HT-29 (cell line): ENCODE data around the gene TNNC2. TPM values are rescaled to one million over a fixed set of nuclear protein-coding genes. Genes with fewer than 3 reads are reported as not detected.
A peak's percentile ranks its signal among the peaks of the same experiment; 100 is the strongest.
"Not testable (repeated sequence)": the region's sequence is repeated elsewhere in the genome, so short reads cannot be mapped to it uniquely, and the experiment has no call there.

ENCODE experiments used
- DNase-seq: peaks from one replicate; pipeline ENCODE4 v3.0.0-alpha.2; 2015; ENCODE audit warnings: low spot score
- total RNA-seq: library from RNA; depleted of rRNA; stranded (reverse); fragments of >200 nt; shearing (Covaris generic); gene quantifications from 2 replicates; pipeline ENCODE4 v1.2.3, GENCODE V29; 2014; rRNA removed

TNNC2 gene
- 0.15 and 0.18 TPM in 2 replicates for total RNA-seq

- no peak for DNase-seq
Observed at GRCh38 chr20:45827030-45827652, at the start of gene TNNC2. Gene TNNC2 (minus strand): TSS chr20:45827312. CDS start chr20:45827248, 64 bp downstream.

- no peak for DNase-seq
Observed at GRCh38 chr20:45874576-45874975, 47.5 kb upstream of the TNNC2 start.

- not testable (repeated sequence) for DNase-seq
Observed at GRCh38 chr20:45874104-45874481, 47.0 kb upstream of the TNNC2 start.

GRCh38 chr20:45873409-45874103 is 46.4 kb upstream of the TNNC2 start:
- no peak for DNase-seq

- DNase-seq, result no peak
Observed at GRCh38 chr20:45872626-45873025, 45.5 kb upstream of the TNNC2 start.

GRCh38 chr20:45867819-45868176 is 40.7 kb upstream of the TNNC2 start:
- peak; percentile 20 for DNase-seq

DNA sequence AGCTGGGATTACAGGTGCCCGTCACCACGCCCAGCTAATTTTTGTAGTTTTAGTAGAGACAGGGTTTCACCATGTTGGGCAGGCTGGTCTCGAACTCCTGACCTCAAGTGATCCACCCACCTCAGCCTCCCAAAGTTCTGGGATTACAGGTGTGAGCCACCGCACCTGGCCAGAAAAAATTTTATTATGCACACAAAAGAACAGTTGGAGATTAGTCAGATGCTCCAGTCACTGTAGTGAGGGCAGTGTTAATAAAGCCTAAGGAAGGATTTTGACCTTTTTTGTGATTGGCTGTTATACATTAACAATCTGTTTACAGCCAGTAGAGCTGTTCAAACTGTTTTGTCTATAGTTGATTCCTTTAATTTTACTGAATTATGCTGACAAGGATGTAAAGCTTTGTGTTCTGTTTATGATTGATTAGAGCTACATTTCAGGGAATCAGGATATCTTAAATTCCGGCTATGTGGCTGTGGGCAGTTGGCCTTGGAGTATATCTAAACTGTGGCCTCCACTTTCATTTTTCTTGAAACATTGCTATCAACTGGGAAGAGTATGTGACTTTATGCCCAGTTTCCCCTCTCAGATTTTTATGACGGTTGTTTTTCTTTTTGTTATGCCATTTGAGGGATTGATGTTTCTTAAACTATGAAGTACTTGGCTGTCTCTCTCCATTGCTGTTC is 40.2 kb upstream of the TNNC2 start:
- DNase-seq, result no peak

DNA sequence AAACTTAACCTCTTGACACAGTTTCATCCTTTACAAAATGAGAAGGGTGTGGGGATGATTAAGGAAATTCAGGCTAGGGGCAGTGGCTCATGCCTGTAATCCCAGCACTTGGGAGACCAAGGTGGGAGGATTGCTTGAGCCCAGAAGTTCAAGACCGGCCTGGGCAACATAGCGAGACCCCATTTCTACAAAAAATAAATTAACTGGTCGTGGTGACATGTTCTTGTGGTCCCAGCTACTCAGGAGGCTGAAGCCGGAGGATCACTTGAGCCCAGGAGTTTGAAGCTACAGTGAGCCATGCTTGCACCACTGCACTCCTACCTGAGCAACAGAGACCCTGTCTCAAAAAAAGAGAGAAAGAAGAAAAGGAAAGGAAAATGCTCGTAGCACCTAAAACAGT is 39.3 kb upstream of the TNNC2 start:
- no peak for DNase-seq

DNA sequence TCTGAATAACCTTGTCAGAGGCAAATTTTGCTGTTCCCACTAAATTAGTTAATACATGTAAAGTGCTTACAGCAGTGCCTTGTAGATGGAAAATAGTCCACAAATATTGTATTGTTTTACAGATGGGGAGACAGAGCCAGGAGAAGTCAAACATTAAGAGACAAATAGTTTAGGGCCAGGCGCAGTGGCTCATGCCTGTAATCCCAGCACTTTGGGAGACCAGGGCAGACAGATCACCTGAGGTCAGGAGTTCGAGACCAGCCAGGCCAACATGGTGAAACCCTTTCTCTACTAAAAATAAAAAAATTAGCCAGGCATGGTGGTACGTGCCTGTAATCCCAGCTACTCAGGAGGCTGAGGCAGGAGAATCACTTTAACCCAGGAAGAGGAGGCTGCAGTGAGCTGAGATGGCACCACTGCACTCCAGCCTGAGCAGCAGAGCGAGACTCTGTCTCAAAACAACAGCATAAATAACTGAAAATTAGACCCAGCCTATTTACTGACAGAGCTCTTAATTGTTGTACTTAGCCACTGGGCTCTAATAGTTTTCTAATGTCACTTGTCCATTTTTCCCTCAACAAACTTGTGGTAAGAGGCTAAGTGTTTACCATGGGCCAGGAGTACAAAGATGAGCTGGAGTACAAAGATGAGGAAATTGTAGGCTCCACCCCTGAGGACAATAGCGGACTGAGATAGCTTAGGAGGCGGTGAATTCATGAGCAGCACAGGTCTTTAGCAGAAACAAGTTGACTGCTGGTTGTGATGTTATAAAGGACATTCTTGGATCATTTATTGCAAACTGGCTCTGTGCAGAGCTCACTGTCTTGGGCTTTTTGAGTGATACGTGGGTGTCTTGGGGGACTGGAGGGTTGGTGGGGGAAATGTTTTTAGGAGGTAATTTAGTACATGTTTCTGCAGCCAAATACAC is 36.7 kb upstream of the TNNC2 start:
- peak; percentile 19 for DNase-seq

GRCh38 chr20:45861221-45862075 is 34.3 kb upstream of the TNNC2 start:
- peak; percentile 28 for DNase-seq

- DNase-seq, result no peak
Observed at GRCh38 chr20:45860560-45861220, 33.6 kb upstream of the TNNC2 start.

GRCh38 chr20:45859916-45860315 is 32.8 kb upstream of the TNNC2 start:
- DNase-seq, result no peak

DNA sequence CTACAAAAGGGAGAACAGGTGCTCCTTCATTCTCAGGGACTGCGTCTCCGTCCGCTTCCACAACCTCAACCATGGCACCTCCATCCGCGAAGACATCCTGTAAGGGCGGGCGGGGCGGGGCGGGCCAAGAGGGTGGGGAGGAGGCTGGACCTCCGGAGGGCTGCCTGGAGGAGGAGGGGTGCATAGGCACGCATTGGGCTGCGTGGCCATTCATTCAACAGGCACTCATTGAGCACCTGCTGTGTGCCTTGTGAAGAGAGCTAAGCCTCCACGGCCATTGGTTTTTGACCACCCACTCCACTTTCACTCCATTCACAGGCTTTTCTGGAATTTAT is 30.7 kb upstream of the TNNC2 start:
- DNase-seq, result no peak

DNA sequence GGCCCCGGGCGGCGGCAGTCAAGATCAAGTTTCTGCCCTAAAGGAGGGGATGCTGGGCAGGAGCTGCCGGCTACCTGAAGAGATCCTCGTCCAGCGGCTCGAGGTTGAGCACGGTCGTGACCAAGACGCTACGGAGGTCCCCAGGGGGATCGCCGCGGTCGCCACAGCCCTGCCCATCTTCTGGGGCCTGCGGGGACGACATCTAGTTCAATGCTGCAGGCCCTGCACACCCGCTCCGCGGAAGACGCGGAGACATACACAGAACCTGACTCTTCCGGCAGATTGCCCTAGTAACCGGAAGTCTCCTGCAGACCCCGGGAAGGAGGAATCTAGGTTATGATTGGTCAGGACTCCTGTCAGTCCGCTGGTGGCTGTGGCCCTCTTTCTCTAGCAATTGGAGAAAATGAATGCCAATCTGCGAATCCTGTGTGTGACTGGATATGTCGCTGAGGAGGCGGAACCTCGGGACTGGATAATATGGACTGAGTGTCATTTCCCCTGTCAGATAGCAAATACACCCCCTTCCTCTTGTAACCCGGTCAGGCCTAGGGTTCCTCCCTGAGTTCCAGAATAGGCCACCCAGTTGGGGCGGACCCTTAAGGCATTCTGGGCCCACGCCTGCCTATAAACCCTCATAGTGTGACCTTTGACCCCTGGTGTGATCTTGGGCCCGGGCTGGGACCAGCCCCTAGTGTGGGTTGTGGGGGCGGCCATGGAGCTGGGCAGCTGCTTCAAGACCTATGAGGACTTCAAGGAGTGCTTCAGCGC is 30.2 kb upstream of the TNNC2 start, which contains the start of the genes ACOT8 and ZSWIM3:
Gene ACOT8, minus strand, starts transcription at position 279 of the 768 bp plus-strand sequence. Its CDS starts 77 bp downstream, at position 202.
Gene ZSWIM3, plus strand, starts transcription at position 501 of the 768 bp plus-strand sequence. Its CDS starts 212 bp downstream, at position 713.
- DNase-seq, result peak; percentile 100

- DNase-seq, result no peak
Observed at GRCh38 chr20:45853484-45853883, 26.4 kb upstream of the TNNC2 start.

- no peak for DNase-seq
Observed at GRCh38 chr20:45852326-45852725, 25.2 kb upstream of the TNNC2 start.

GRCh38 chr20:45851501-45851900 is 24.4 kb upstream of the TNNC2 start:
- no peak for DNase-seq

- no peak for DNase-seq
Observed at GRCh38 chr20:45850926-45851325, 23.8 kb upstream of the TNNC2 start.

- no peak for DNase-seq
Observed at GRCh38 chr20:45850238-45850637, 23.1 kb upstream of the TNNC2 start.
